ENCODE data around the gene MMP21. TPM values are rescaled to one million over a fixed set of nuclear protein-coding genes. Genes with fewer than 3 reads are reported as not detected.

Gene MMP21, protein sequence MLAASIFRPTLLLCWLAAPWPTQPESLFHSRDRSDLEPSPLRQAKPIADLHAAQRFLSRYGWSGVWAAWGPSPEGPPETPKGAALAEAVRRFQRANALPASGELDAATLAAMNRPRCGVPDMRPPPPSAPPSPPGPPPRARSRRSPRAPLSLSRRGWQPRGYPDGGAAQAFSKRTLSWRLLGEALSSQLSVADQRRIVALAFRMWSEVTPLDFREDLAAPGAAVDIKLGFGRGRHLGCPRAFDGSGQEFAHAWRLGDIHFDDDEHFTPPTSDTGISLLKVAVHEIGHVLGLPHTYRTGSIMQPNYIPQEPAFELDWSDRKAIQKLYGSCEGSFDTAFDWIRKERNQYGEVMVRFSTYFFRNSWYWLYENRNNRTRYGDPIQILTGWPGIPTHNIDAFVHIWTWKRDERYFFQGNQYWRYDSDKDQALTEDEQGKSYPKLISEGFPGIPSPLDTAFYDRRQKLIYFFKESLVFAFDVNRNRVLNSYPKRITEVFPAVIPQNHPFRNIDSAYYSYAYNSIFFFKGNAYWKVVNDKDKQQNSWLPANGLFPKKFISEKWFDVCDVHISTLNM
- 0.03 TPM in 1 of 5 replicates, not detected in the others for total RNA-seq (2022; extraction: Qiagen RNA extraction)

DNA sequence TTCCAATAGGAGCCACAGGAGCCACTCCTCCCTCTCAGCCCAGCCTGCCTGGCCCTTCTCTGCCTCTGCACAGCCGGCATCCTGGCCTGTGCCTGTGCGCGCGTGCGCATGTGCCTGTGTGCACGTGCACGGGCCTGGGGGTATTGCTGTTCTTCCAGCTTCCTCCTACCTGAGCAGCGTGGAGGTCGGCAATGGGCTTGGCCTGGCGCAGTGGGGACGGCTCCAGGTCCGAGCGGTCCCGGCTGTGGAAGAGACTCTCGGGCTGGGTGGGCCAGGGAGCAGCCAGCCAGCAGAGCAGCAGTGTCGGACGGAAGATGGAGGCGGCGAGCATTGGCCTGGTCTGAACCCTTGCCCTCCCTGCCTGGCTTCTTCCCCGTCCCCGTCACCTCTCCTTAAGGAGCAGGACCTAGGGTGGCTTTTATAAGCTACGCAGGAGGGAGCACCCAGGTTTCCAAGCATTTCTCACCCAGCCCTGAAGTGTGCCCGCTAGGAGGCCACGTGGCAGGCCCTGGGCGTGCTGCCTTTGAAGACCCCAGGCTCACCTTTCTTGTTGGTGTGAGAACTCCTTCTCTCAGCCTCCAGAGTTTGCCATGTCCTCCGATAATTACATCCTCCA lies at the start of gene MMP21:
Gene MMP21, minus strand, starts transcription at position 331 of the 616 bp plus-strand sequence. Its CDS starts 0 bp downstream, at position 331.

DNA sequence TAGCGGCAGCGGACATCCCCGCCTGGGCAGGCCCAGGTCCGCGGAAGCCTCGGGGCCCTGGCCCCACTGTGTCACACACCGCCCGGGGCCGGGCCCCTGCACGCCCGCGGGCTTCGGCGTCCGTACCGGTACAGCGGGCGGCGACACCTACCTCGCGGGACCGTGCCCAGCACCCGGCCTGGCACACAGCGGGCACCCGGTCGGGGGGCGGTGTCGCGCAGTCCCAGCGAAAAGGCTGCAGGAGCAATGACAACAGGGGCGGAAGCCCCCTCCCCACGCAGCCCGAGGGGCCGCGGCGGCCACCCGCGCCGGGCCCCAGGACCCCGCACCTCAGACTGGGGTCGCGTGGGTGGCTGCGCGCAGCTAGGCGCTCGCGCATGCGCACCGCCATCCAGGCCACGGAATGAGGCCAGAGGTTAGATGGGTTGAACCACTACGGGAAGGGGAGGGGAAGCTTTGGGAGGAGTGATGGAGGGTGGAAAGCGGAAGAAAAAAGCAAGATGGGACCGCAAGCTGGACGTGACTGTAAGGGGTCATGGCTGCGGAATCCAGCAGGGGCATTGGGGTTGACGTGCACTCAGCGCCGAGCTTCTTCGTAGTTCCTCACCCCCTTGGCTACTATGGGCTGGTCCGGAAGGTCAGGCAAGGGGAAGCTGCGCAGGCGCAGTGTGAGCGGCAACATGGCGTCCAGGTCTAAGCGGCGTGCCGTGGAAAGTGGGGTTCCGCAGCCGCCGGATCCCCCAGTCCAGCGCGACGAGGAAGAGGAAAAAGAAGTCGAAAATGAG lies 47.4 kb upstream of the MMP21 start, which contains the start of the genes BCCIP and UROS:
Gene BCCIP, plus strand, starts transcription at position 669 of the 785 bp plus-strand sequence. Its CDS starts 12 bp downstream, at position 681.
Gene UROS, minus strand, starts transcription at position 381 of the 785 bp plus-strand sequence. CDS start 6,759 bp downstream, outside the sequence.

DNA sequence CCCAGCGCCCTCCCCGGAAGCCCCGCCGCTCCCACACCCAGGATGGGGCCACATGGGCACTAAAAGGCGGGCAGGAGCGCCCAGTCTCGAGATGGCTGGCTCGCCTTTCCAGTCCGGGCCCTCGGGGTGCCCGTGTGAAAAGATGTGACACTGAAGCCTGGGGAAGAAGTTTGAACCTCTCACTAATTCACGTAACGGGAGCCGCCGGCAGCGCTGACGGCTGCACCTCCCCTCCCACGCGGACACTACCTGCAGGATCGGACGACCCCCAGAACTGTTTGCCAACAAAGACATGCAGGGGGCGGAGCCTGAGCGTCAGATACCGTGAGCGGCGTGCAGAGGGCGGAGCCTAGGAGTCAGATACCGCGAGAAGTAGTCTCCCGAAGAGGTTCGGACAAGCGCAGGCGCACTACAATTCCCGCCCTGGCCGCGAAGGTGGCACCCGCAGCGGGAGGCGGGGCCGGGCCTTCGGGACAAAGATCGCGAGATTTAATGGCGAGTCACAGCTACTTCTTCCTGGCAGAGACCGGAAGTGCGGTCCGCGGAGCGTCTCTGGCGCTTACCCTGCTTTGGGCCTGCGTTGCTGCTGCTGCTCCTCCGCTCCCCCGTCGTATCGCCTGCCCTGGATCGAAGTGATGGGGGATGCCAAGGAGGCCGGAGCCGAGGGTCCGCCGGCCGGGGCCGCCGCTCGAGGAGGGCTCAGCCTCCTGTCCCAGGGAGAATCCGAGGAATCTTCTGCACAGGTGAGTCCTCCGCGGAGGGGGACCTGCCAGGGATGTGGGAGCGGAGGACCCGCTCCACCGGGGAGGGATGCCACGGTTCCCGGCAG lies 56.2 kb downstream of the MMP21 start, which contains the start of gene EDRF1:
Gene EDRF1, plus strand, starts transcription at position 537 of the 829 bp plus-strand sequence. Its CDS starts 99 bp downstream, at position 636.

Other genes with a start within 250 kb of the MMP21 start
- gene TEX36, start 92.7 kb downstream of the MMP21 start, total RNA-seq (2022; extraction: Qiagen RNA extraction), result not detected in 5 replicates
- gene EDRF1, start 56.1 kb downstream of the MMP21 start, total RNA-seq (2022; extraction: Qiagen RNA extraction), result 12.7 to 14.5 TPM (median 14.1 TPM) in 5 replicates
- 53.9 to 58.7 TPM (median 55.6 TPM) in 5 replicates for gene UROS, start 47.4 kb upstream of the MMP21 start, total RNA-seq (2022; extraction: Qiagen RNA extraction)
- 89.7 to 116 TPM (median 97.9 TPM) in 5 replicates for gene BCCIP, start 47.7 kb upstream of the MMP21 start, total RNA-seq (2022; extraction: Qiagen RNA extraction)
- gene DHX32, start 105.5 kb upstream of the MMP21 start, total RNA-seq (2022; extraction: Qiagen RNA extraction), result 28.4 to 37.6 TPM (median 33.0 TPM) in 5 replicates
- 1.8 to 2.7 TPM (median 2.2 TPM) in 5 replicates for gene FANK1, start 120.7 kb upstream of the MMP21 start, total RNA-seq (2022; extraction: Qiagen RNA extraction)

All from A549 treated with AZD2906 at 1 μM for 4 hours (cell line).